ENCODE measurements around the gene RAB12.
"Not testable (repeated sequence)": the region's sequence is repeated elsewhere in the genome, so short reads cannot be mapped to it uniquely, and the experiment has no call there.

Gene RAB12

DNA sequence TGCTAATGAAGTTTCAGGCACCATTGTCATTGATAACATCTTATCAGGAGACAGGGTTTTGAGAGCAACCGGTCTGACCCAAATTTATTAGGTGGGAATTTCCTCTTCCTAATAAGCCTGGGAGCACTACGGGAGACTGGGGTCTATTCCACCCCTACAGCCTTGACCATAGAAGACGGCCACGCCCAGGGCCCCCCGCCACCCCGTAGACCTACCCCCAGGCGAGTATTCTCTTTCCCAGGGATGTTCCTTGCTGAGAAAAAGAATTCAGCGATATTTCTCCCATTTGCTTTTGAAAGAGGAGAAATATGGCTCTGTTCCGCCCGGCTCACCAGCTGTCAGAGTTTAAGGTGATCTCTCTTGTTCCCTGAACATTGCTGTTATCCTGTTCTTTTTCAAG is 13.4 kb downstream of the RAB12 start:
- peaks cover 13% of the 10 kb centered on the region for H3K36me3 ChIP-seq (ENCODE audit: insufficient read depth, low read length)
- H3K9ac ChIP-seq (ENCODE audit: low read depth, low read length); H3K9me3 ChIP-seq (ENCODE audit: control insufficient read depth, insufficient read depth, low read length): not testable (repeated sequence)
- H3K4me1 ChIP-seq (ENCODE audit: insufficient read depth, low read length): peaks cover 40% of the 10 kb centered on the region

DNA sequence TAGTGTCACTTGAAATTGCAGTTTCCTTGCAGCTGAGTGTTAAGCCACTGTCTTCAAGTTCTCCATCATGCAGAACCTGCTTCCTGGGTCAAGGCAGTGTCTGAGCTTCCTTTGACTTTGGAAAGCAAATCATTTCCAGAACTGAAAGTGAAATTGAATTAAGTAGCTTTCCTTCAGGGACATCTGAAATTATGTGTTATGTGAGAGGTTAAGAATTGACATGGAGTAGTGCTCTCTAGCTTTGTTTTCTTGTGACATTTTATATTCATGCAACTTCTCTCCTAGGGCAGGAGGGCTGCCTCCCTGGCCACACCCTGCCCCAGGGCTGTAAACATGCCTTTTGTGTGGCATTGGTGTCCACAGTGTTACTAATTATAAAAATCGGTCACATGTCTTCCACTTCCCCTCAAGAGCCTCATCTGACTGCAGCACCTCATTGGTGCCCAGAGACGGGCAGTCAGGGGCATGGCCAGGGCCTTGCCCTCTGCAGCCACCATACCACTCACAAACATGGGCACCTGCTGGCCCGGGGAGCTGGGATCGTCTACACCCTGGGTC is 14.4 kb downstream of the RAB12 start:
- Histone ChIP-seq H3K4me1 (ENCODE audit: insufficient read depth, low read length) (peaks cover 50% of the 10 kb centered on the region), H3K9me3 (ENCODE audit: control insufficient read depth, insufficient read depth, low read length) (no peaks in the 10 kb centered on the region), H3K9ac (ENCODE audit: low read depth, low read length) (no peak overlapping the region), H3K36me3 (ENCODE audit: insufficient read depth, low read length) (peaks cover 13% of the 10 kb centered on the region)

DNA sequence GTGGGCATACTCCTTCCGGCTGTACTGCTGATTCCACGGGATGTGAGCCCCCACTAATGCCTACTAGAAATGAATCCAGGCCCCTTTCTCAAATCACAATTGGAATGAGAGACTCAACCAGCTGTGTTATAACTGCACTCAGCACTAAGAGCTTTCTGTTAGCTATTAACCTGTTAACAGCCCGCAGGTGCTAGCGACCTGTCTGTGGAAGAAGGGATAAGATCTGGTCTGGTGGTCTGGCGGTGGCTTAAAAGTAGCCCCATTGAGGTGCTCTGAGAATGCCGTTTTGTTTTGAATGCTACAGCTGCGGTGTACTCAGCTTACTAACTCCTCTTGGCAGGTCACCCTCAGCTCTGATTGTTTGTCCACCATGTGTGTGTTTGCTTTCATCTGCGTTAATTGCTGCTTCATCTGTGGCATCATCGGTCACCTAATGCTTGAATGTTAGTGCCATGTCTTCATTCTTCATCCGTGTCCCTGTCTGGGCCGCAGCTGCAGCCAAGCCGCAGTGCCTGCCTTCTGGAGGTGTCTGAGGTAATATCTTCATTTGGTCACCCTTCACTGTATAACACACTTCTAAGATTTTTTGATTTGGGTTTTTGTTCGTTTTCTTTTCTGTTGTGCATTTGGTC is 16.3 kb downstream of the RAB12 start:
- Histone ChIP-seq H3K9me3 (ENCODE audit: control insufficient read depth, insufficient read depth, low read length) (no peaks in the 10 kb centered on the region), H3K9ac (ENCODE audit: low read depth, low read length) (no peak overlapping the region), H3K36me3 (ENCODE audit: insufficient read depth, low read length) (peaks cover 16% of the 10 kb centered on the region), H3K4me1 (ENCODE audit: insufficient read depth, low read length) (peaks cover 63% of the 10 kb centered on the region)

DNA sequence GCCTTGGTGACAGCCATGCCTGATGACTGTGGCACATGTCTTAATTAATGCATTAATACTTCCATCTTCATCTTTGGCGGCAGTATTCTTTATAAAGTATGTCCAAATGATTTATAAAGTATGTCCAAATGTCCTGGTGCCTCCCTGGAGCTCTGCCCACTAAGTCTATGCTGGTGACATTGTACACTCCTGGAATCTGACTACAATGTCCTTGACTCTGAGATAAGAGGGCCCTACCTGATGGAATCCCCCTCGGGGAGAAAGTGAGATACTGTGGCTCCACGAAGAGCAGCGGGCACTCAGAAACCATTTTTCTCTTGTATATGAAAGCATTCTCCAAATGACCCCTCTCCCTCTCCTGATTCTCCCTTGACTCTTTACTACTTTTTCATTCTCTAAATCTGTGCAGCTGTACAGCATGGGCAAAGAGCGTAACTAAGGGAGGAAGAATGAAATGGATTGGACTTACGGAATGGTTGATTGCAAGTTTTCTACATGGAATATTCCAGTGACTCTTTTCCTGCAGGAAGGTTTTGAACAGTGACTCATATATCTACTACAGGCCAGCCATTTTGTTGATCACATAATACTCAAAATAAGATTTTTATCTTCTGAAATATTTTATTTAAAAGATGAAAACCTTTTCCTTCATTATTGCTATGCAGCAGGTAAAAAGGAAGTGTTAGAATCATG is 17.3 kb downstream of the RAB12 start:
- Histone ChIP-seq H3K9me3 (ENCODE audit: control insufficient read depth, insufficient read depth, low read length) (no peaks in the 10 kb centered on the region), H3K4me1 (ENCODE audit: insufficient read depth, low read length) (peaks cover 61% of the 10 kb centered on the region), H3K9ac (ENCODE audit: low read depth, low read length) (no peak overlapping the region), H3K36me3 (ENCODE audit: insufficient read depth, low read length) (peaks cover 16% of the 10 kb centered on the region)

DNA sequence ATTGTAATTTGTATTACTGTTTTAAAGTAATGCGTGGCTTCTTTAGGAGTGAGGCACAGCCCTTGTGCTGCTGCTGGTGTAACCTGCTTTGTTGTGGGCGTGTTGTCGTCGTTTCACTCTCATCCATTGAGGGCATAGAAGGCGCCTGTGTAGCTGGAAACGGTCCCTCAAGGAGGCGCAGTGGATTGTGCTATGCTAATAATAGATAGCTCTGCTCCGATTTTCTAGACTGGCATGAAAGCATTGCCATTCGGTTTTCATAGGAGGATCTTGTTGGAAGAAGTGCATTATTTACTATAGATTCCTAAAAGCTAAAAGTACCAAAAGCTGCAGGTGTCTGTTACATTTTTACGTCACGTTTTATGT is 17.9 kb downstream of the RAB12 start:
- H3K4me1 ChIP-seq (ENCODE audit: insufficient read depth, low read length): peaks cover 61% of the 10 kb centered on the region
- no peak overlapping the region for H3K9ac ChIP-seq (ENCODE audit: low read depth, low read length)
- H3K9me3 ChIP-seq (ENCODE audit: control insufficient read depth, insufficient read depth, low read length): no peaks in the 10 kb centered on the region
- peaks cover 16% of the 10 kb centered on the region for H3K36me3 ChIP-seq (ENCODE audit: insufficient read depth, low read length)

DNA sequence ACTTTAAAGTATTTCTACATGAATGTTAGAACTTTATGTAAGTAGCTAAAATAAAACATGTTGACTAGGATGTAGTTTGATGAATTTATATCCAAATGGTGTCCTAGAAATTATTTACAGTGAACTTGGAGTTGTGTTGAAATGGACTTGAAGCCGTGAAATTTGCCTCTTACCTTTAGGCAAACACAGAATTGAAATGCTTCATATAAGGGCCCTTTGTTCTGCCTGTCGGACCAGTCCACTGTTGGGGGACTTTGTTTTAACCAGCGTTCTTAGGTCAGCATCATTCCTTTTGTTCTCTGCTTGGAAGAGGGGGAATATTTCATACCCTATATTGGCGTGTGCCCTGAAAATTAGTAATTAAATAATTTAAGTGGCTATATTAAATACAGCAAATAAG is 18.3 kb downstream of the RAB12 start:
- Histone ChIP-seq H3K36me3 (ENCODE audit: insufficient read depth, low read length) (peaks cover 16% of the 10 kb centered on the region), H3K9me3 (ENCODE audit: control insufficient read depth, insufficient read depth, low read length) (no peaks in the 10 kb centered on the region), H3K9ac (ENCODE audit: low read depth, low read length) (no peak overlapping the region), H3K4me1 (ENCODE audit: insufficient read depth, low read length) (peaks cover 61% of the 10 kb centered on the region)

DNA sequence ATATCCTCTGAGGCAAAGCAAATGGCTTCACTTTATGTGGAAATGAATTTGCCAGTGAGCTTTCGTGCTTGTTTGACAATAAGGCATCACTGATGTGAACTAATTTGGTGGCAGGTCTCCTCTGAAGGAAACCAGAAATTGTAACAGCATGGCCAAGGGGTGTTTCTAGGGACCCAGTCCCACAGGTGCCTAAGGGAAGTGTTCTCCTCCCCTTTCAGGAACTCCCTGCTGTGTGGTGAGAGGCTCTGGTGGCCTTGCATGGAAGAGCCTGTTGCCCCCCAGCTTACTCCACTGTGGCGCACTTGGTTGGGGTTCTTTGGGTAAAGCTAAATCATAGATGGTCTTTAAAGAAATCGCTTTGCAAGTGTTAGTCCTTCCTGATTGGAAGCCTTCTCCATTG is 20.4 kb downstream of the RAB12 start:
- Histone ChIP-seq H3K4me1 (ENCODE audit: insufficient read depth, low read length) (peaks cover 50% of the 10 kb centered on the region), H3K36me3 (ENCODE audit: insufficient read depth, low read length) (peaks cover 21% of the 10 kb centered on the region), H3K9ac (ENCODE audit: low read depth, low read length) (no peak overlapping the region), H3K9me3 (ENCODE audit: control insufficient read depth, insufficient read depth, low read length) (no peaks in the 10 kb centered on the region)

DNA sequence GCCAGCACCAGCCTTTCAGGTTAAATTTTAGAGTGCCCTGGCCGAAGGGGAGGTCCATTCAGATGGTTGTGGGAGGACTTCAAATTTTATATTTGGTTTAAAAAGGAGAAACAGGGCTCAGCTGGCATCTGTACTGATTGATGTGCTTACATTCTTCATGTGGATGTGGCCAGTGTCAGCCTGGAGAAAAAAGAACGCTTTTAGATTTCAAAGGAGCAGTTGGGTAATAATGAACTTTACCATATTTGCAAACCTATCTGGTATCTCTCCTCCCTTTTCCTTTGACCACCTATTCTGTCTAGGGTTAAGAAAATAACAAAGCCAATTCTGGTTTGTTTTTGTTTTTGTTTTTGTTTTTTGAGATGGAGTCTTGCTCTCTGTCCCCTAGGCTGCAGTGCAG is 21.3 kb downstream of the RAB12 start:
- H3K9me3 ChIP-seq (ENCODE audit: control insufficient read depth, insufficient read depth, low read length): no peaks in the 10 kb centered on the region
- H3K4me1 ChIP-seq (ENCODE audit: insufficient read depth, low read length): peaks cover 42% of the 10 kb centered on the region
- no peak overlapping the region for H3K9ac ChIP-seq (ENCODE audit: low read depth, low read length)
- peaks cover 26% of the 10 kb centered on the region for H3K36me3 ChIP-seq (ENCODE audit: insufficient read depth, low read length)

DNA sequence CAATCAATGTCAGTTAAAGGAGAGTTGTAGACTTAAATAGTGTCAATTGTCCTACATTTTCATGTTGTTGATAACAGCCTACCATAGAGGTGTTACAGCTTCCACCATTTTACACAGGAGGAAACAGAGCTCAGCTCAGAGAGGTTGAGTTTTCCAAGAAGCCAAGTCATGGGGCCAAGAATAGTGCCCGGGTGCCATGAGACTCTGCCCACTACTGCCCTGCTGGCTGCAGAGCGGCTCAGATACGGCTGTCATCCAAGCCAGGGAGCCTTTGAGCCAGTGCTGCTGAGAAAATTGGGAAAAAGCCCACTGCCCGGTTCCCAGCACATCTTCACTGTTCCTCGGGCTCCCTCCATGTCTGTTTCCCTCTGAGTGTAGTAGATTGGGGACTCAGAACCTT is 22.0 kb downstream of the RAB12 start:
- Histone ChIP-seq H3K9me3 (ENCODE audit: control insufficient read depth, insufficient read depth, low read length) (no peaks in the 10 kb centered on the region), H3K36me3 (ENCODE audit: insufficient read depth, low read length) (peaks cover 23% of the 10 kb centered on the region), H3K9ac (ENCODE audit: low read depth, low read length) (no peak overlapping the region), H3K4me1 (ENCODE audit: insufficient read depth, low read length) (peaks cover 41% of the 10 kb centered on the region)

DNA sequence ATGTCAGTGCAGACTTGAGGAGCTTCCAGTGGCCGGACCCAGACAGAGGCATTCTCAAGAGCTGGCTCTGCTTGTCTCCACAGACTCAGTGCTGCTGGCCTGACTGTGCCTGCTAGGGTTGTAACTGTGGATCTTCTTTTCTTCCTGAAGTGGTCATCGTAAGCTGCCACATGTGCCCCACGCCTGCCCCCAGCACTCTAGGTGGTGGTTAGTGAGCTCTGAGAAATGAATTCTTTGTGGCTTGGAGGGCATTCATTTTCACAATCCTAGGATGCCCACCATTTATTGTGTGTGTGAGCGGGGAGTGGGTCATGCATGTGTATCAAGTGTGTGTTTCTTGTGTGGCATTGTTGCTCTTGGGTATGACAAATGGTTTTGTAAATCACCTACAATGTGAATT is 23.1 kb downstream of the RAB12 start:
- peaks cover 17% of the 10 kb centered on the region for H3K36me3 ChIP-seq (ENCODE audit: insufficient read depth, low read length)
- peaks cover 30% of the 10 kb centered on the region for H3K4me1 ChIP-seq (ENCODE audit: insufficient read depth, low read length)
- no peak overlapping the region for H3K9ac ChIP-seq (ENCODE audit: low read depth, low read length)
- no peaks in the 10 kb centered on the region for H3K9me3 ChIP-seq (ENCODE audit: control insufficient read depth, insufficient read depth, low read length)

DNA sequence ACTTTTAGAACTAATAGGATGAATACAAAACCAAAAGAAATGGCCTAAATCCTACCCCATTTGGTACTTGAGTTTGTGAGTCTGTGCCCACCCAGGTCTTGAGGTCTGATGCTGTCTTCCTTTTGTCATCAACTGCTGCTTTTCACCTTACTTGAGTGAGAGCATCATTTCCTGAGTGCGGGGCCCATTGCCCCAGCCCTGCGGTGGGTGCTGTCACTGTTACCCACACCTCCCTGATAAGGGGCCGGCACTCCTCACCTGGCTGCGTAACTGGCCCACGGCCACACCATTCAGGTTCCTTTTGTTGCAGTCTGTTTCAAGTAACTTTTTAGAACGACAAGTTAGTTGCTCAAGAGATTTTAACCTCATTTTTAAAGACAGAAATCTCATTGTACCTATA is 25.3 kb downstream of the RAB12 start:
- Histone ChIP-seq H3K9me3 (ENCODE audit: control insufficient read depth, insufficient read depth, low read length) (no peaks in the 10 kb centered on the region), H3K36me3 (ENCODE audit: insufficient read depth, low read length) (peaks cover 25% of the 10 kb centered on the region), H3K4me1 (ENCODE audit: insufficient read depth, low read length) (peaks cover 9% of the 10 kb centered on the region), H3K9ac (ENCODE audit: low read depth, low read length) (no peak overlapping the region)

DNA sequence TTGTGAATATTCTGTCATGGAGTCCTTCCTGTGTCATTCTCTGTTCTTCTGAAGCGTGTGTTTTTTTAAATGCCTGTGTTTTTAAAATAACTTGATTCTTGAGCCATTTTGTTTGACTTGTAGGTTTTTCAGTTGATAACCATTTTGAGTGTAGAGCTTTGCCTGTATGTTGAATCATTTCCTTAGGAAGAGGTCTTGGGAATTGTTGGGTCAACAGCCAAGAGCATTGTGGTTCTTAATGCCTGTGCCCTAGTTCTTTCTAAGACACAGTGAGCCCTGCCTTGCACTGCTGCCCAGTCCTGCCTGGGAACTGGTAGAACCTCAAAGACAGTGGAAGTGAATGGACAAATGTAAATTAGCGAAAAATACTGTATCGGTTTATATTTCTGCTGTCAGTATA is 25.9 kb downstream of the RAB12 start:
- peaks cover 3% of the 10 kb centered on the region; the same call in 1 of the 2 replicates for H3K4me1 ChIP-seq (ENCODE audit: insufficient read depth, low read length)
- H3K9ac ChIP-seq (ENCODE audit: low read depth, low read length): no peak overlapping the region
- H3K36me3 ChIP-seq (ENCODE audit: insufficient read depth, low read length): peaks cover 26% of the 10 kb centered on the region
- H3K9me3 ChIP-seq (ENCODE audit: control insufficient read depth, insufficient read depth, low read length): no peaks in the 10 kb centered on the region

DNA sequence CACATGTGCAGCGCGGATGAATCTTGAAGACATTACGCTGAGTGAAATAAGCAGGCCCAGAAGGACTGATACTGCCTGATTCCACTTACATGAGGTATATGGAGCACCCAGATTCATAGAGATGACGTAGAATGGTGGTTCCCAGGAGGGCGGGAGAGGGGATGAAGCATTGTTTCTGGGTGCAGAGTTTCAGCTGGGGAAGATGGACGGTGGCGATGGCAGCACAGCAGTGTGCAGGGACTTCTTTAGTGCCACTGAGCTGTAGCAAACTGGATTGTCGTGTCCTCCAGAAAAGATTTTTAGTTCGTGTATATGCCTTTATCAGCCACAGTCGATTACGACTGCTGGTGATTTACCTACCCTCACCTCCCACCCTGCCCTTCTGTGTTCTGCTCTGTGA is 30.5 kb downstream of the RAB12 start:
- H3K36me3 ChIP-seq (ENCODE audit: insufficient read depth, low read length): peaks cover 20% of the 10 kb centered on the region
- no peak overlapping the region for H3K9ac ChIP-seq (ENCODE audit: low read depth, low read length)
- no peaks in the 10 kb centered on the region for H3K4me1 ChIP-seq (ENCODE audit: insufficient read depth, low read length)
- no peaks in the 10 kb centered on the region for H3K9me3 ChIP-seq (ENCODE audit: control insufficient read depth, insufficient read depth, low read length)

DNA sequence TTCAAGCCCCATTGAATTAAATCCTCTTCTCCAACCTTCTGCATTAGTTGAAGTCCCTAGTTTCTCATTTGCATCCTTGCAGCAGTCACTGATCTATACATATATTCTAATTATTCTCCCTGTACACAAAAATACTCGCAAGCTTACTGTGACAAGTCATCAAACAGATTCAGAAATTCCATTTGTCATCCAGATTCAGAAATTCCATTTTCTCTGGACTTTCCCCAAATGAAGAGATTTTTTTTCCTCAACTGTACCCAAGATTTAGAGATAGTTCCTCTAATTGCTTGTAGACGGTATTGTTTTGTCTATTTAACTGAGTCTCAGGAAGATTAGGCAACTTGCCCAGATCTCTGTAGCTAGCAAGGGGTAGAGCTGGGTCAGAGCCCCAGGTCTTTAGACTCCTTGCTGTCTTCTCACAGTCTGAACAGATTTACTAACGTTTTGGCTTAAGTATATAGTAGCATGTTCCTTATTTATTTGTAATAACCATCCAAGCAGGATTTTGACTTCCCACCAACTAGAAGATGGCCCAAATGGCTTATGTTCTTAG is 34.2 kb downstream of the RAB12 start:
- no peaks in the 10 kb centered on the region for H3K4me1 ChIP-seq (ENCODE audit: insufficient read depth, low read length)
- H3K9ac ChIP-seq (ENCODE audit: low read depth, low read length): no peak overlapping the region
- H3K36me3 ChIP-seq (ENCODE audit: insufficient read depth, low read length): peaks cover 6% of the 10 kb centered on the region
- H3K9me3 ChIP-seq (ENCODE audit: control insufficient read depth, insufficient read depth, low read length): no peaks in the 10 kb centered on the region

DNA sequence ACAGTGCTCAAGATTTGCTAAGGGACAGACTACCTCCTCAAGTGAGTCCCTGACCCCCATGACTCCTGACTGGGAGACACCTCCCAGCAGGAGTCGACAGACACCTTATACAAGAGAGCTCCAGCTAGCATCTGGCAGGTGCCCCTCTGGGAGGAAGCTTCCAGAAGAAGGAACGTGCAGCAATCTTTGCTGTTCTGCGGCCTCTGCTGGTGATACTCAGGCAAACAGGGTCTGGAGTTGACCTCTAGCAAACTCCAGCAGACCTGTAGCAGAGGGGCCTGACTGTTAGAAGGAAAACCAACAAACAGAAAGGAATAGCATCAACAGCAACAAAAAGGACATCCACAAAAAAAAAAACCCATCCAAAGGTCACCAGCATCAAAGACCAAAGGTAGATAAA is 38.1 kb downstream of the RAB12 start:
- not testable (repeated sequence) for H3K36me3 ChIP-seq (ENCODE audit: insufficient read depth, low read length); H3K9me3 ChIP-seq (ENCODE audit: control insufficient read depth, insufficient read depth, low read length); H3K9ac ChIP-seq (ENCODE audit: low read depth, low read length); H3K4me1 ChIP-seq (ENCODE audit: insufficient read depth, low read length)

All from ES-I3 (cell line).